NCI-H2107 (cell line): ENCODE data around the gene TENT4A.
A peak's percentile ranks its signal among the peaks of the same experiment; 100 is the strongest.
"Not testable (repeated sequence)": the region's sequence is repeated elsewhere in the genome, so short reads cannot be mapped to it uniquely, and the experiment has no call there.

Experiments
- DNase-seq: peaks from one replicate; lab custom pipeline; 2025; lab: John Stamatoyannopoulos, UW

TENT4A gene

DNA sequence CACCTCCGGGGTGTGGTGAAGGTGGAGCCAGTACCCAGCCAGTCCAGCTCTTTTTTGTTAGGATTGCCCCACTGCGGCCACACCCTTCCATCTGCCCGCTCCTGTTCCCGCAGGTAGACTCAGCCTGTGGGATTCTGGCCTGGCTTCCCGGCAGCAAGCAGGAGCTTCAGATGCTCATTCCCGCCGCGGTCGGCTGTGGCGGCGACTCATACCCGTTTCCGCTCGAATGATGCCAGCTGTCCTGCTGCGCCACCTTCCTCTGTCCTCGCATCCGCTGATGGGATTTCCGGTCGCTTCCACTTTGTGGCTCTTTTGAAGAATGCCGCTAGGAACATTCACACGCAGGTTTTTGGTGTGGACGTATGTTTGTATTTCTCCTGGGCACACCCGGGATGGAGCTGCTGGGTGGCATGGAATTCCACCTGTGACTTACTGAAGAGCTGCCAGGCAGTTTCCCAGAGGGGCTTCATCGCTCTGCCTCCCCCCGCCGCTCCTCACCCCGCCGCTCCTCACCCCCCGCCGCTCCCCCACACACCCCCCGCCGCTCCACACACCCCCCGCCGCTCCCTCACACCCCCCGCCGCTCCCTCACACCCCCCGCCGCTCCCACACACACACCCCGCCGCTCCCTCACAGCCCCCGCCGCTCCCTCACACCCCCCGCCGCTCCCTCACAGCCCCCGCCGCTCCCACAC, 60.3 kb downstream of the TENT4A start:
- peak; percentile 81 for DNase-seq

DNA sequence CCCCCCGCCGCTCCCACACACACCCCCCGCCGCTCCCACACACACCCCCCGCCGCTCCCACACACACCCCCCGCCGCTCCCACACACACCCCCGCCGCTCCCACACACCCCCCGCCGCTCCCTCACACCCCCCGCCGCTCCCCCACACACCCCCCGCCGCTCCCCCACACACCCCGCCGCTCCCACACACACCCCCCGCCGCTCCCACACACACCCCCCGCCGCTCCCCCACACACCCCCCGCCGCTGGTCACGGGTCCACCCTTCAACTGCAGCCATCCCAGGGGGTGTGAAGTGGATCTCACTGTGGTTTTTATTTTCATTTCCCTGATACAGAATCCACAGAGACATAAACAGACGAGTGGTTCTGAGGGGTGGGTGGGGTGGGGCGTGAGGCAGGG, 61.0 kb downstream of the TENT4A start:
- DNase-seq, result not testable (repeated sequence)

DNA sequence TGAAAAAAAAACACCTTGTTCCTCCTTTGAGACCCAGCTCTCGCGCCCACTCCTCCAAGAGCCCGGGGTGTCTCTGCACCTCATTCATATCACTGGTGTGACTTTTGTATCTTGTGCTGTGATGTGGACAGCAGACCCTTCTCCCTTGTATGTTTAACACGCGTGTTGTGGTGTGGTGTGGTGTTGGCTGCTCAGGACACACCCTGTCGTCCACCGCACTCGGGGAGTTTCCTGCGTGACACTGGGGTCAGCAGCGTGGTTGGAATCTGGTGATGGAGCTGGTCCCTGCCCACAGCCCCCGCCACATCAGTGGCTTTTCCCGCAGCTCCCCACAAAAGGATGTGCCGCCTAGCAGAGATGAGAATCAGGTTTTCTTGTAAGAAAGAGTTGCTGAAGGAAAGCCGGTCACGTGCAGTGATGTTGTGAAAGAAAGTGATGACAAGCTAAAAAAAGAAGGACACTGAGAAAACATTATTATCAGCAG, 61.5 kb downstream of the TENT4A start:
- no peak for DNase-seq

DNA sequence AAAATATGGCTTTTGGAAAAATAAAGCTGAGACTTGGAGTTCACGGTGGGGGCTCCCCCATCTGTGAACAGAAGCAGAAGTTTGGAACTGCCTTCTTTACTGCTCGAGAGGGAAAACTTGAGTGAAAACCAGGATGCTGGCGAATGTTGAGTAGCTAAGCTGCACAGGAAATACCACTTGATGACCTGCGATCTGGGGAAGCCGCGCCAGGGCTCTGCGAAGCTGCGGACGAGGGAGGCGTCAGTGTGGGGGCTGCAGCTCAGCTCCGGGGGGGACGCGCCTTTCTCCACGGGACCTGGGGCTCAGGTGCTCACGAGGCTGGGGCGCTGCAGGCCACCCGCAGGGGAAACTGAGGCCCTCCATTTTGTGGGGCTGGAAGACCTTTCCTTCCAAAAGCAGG, 62.3 kb downstream of the TENT4A start:
- DNase-seq, result no peak

DNA sequence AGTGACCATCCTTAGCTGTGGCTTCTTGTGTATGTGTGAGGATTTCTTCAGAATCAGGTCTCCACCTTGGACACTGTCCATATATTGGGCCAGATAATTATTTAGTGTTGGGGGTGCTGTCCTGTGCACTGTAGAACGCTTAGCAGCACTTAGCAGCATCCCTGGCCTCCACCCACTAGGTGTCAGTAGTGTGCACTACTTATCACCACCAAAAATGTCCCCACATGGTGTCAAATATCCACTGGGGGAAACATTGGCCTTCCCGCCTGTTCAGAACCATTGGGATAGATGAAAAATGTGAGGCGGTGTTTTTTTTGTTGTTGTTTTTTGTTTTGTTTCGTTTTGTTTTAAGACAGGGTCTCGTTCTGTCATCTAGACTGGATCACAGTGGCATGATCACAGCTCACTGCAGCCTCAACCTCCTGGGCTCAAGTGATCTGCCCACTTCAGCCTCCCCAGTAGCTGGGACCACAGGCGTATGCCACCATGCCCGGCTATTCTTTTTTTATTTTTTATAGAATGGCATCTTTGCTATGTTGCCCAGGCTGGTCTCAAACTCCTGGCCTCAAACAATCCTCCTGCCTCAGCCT, 67.7 kb downstream of the TENT4A start:
- DNase-seq, result no peak

DNA sequence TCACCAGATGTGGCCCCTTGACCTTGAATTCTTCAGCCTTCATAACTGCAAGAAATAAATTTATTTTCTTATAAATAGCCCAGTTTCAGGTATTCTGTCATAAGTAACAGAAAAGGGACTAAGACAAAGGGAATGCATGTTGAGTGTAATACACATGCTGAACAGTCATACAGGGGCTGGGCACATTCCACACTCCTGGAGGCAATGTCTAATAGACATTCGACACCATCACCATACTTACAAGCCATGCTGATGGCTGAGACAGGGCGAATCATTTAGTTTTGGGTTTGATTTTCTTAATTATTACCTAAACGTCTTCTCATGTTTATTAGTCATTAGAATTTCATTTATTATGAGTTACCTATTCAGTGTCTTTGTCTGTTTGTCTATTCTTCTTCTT, 68.5 kb downstream of the TENT4A start:
- DNase-seq, result no peak

DNA sequence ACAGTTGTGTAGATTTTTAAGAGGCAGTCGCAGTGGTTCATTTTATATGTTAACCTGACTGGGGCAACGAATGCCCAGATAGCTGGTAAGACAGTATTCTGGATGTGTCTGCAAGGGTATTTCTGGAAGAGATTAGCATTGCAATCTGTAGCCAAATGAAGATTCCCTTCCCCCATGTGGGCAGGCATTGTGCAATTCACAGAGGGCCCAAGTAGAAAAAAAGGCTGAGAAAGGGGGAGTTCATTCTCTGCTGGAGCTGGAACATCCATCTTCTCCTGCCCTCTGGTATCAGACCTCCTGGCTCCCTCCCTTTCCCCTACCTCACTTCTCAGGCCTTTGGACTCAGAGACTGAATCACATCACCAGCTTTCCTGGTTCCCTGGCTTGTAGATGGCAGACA, 70.6 kb downstream of the TENT4A start:
- DNase-seq, result no peak

DNA sequence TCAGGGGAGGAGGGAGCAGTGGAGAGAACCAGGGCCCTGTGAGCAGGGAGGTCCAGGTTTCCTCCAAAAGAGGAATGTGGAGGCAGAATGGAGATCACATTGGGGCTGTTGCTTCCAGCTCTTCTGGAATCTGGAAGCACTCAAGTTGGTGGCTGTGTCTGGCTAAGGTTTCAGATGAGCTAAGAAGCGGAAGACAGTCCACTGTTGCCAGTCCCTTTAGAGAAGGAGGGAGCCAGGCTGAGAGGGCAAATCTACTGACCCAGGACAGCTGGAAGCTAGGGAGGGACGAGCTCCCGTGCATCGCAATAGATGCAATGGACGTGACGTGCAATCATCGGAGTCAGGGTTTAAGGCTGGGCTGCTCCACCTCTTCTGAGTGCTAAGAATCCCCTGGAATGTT, 71.2 kb downstream of the TENT4A start:
- no peak for DNase-seq

DNA sequence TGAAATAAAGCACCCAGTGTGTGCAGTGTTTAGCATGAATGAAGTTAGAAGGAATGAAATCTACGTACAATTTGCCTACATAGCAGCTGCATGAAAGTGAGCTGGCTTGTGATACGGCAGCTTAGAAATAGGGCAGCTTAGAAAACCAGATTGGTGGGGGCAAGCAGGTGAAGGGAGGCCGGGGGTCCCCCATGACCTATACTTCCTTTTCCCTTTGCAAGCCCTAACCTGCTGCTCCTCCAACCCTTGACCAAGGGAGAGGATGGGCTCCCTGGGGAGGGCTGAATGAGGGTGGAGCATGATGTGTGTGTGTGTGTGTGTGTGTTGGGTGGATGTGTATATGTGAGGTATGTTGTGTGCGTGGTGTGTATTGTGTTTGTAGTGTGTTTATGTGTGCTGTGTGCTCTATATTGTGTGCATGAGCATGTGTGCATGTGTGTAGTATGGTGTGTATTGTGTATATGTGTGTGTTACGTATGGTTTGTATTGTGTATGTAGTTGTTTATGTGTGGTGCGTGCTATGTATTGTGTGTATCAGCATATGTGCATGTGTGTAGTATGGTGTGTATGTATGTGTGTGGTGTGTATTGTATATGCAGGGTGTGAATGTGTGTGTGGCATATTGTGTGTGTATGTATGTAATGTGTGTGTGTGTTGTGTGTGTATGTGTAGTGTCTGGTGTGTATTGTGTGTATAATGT, 72.1 kb downstream of the TENT4A start:
- no peak for DNase-seq

DNA sequence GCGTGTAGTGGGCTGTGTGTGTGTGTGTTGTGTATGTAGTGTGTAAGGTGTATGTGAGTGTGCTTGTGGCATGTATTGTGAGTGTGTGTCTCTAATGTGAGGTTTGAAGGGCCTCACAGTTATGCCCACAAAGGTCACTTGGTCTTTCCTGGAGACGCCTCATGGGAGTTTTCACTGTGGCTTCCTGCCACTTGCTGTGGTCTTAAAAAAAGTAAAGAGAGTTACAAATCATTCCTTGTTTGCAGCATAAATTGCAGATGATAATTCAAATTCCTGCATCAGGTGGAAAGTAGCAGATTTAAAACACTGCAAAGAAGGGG, 72.6 kb downstream of the TENT4A start:
- DNase-seq, result no peak

DNA sequence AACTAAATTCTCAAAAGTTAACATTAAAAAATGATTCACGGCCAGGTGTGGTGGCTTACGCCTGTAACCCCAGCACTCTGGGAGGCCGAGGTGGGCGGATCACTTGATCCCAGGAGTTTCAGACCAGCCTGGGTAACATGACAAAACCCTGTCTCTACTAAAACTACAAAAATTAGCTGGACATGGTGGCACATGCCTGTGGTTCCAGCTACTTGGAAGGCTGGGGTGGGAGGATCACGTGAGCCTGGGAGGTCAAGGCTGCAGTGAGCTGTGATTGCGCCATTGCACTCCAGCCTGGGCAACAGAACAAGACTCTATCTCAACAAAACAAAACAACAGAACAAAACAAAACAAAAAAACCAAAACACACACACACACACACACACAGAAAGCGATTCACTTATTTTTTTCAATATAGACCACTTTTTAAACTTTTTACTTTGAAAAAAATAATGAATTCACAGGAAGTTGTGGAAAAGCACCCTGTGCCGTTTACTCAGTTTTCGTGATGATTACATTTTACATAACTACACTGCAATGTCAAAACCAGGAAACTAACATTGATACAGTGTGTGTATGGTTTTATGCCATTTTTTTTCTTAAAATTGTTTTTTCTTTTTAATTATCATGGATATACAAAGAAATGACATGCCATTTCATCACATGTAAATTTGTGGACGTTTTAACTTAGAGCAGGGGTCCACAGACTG, 73.7 kb downstream of the TENT4A start:
- DNase-seq, result no peak

DNA sequence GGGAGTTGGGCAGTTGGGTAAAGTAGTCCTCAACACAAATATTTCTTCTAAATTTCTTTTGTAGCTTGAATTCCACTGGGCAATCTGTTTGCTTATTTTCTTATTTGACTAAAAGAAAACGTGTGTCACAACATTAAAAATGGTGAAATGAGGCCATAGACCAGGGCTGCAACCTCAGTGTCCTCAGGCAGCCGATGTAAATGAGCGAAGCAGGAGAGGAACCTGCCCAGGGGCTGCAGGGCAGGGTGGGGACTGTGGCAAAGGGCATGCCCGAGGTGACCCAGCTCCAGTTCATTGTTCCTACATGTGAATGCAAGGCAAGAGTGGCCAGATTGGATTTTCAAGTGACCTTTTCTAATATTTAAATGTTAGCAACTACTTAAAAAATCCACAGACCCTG, 74.7 kb downstream of the TENT4A start:
- DNase-seq, result no peak

DNA sequence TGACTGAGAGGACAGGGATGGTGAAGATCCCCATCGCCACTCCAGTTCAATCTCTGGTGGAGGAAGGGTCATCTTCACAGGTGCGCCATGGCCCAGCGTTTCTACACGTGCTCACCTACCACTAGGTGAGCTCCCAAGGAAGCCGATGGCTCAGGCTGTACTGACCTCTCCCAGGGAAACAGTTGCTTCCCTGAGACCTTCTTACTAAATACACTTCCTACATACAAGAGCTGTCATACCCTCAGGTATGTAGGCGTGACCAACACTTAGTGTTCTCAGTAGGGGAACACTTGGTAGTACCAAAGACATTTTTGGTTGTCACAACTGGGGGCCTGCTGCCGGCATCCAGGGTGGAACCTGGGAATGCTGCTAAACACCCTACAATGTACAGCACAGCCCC, 75.2 kb downstream of the TENT4A start:
- no peak for DNase-seq

DNA sequence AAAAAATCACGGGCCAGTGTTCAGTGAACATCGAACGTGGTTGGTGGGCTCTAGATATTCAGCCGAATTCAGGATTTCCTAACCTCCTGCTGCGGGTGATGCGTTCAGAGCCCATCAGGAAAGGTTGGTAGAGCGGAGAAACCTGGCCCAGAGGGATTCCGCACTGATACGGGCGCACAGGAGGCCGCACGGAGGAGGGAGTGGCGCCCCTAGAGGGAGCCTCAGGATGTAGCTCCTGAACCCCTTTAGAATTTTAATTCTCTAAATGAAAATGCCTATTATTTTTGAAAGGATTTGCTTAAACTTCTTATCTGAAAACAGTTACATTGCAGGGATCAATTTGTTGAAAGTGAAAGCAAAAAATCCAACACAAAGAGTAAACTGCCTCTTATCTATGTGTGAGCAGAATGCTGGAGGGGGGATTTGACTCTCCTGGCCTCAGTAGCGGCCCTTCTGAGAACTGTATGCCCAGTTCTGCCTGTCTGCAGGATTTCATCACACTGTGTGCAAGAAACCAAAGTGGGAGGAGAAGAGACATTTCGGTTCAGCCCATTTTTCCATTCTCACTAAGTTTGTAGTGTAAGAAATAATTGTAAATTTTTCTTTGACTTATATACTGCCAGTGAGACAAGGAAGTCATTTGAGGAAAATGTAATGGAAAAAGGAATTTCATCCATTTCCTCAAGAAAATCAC, 75.9 kb downstream of the TENT4A start:
- DNase-seq, result no peak

DNA sequence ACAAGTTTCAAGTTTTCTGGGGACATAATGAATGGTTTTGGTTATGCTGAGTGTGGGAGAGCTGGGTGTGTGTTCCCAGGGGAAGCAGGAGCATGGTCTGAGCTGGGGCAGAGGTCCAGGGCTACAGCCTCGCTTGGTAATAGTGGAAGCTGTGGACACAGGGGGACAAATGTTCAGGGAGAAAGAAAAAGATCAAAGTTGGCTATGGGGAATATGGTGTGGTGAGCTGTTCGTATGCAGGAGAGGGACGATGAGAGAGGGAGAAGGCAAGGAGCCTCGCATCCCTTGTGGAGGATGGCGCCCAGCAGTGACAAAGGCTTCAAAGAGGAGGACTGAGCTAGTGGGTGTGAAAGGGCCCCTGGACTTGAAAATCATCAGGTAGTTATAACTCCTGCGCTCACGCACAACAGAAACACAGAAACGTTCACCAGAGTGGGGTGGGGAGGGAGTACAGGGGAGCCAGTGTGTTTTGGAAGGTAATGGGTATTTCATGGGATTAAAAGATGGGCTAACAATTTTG, 77.2 kb downstream of the TENT4A start:
- DNase-seq, result no peak

DNA sequence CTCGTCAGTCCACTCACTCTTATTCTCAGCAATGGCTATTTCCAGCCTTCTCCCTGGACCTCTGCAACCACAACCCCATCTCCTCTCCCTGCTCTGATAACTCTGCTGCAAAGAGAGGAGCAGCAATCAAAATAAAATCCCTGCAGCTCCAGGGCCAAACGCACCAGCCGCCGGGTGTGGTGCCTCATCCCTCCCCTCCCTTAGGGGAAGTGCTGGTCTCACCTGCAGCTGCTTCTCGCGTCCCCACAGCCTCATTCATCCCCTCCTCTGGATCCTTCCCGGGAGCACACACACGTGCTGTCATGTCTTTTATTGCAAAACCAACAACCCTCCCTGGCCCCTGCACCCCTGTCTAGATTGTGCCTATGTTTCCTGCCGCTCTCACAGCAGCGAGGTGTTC, 77.8 kb downstream of the TENT4A start:
- no peak for DNase-seq

DNA sequence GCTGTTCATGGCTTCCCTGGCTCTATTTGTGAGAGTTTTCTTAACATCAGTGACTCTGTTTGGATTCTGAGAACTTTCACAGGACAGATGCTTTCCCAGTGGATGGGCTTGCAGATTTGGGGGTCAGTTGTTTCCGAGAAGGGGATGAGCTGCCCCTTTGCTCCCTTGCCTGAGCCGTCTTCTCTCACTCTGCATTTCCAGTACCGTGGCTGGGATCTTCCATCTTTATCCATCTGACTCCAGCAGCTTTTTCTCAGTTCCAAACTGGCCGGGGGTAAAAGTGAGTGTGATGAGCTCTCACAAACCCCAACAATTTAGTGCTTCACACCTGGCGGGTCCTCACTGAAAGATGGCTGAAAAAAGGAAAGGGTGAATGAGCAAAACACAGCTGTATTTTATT, 79.1 kb downstream of the TENT4A start:
- no peak for DNase-seq

DNA sequence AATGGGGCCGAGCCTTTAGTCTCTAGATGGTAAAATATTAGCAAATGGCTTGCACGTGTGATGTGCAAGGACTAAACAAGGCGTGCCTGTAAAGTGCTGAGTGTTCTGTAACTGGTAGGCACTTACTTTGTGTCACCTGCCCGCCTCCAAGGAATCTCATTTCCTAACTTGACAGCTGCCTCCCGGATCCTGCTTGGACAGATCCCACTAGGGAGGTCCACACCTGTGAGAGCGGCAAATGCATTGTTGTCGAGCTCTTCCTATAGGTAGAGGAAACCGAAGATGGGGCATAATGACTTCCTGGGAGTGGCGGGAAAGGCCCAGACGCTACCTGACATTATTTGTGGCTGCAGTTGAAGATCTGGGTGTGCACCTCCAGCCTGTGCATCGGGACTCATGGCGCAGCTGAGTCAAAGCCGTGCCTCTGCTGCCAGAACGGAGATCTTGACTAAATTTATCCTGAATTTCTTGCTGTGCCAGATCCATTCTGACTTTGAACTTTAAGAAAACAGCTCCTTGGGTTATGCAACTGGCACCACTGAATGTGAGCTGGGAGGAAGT, 79.8 kb downstream of the TENT4A start:
- no peak for DNase-seq

DNA sequence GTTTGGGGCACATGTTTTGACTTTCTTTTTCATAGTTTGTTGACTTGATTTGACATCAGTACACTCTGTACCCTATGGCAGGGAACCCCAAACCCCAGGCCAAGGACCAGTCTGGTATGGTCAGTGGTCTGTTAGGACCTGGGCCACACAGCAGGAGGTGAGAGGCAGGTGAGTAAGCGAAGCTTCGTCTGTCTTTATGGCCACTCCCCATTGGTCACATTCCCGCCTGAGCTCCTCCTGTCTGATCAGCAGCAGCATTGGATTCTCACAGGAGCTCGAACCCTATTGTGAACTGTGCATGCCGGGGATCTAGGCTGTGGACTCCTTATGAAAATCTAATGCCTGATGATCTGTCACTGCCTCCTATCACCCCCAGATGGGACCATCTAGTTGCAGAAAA, 88.0 kb downstream of the TENT4A start:
- no peak for DNase-seq

DNA sequence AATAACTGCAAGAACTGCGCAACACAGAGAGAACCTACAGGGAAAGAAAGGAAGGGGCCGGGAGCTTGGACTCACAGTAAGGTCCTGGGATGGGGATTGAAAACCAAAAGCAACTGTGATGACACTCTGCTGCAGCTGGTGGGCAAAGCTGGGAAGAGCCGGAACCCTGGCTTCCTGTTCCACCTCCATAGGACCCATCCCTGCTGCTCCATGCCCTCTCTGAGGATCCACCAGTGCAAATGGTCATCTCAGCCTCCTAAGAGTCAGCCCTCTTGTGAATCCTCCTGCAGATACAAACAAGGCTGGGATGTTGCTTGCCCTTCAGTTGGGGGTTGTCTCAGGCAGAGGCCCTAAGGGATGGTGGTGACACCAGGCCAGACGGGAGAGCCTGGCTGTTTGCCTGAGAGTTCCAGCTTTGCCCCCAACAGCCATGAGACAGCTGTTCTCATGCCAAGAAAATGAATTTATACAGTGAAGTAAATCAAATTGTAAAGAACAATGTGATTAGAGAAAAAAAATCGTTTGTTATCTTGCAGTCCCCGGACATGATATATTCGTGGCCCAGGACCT, 90.8 kb downstream of the TENT4A start:
- no peak for DNase-seq

DNA sequence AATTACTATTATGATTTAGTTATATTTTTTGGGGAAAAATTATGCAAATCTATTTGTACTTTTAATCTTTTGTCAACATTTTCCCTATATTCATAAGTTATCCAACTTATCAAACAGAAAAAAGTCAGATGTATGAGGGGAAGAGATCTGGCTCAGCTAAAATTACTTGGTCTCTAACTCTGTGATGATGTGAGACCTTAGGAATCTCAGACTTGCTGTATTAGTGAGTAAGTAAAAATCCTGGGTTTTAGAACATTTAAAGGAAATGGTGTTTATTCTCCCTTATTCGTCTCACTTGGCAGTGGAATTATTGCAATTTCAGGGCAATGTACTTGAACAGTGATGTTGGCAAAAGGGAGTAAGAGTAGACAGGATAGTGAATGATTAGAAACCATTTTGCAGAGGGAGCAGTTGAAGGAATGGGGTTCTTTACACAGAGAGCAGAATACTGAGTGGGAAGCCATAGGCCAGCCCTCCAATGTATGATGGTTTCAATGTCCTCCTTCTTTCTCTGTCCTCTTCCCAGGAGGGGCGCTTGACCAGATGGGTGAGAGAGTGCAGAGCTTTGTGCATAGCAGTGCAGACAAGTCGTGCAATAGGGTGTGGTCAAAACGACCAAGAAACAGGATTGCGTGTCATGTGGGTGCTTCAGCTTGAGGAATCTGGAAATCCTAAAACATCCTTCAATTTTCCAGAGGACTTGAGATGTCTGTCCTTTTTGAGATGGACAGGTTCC, 91.7 kb downstream of the TENT4A start:
- no peak for DNase-seq
